UCSD-AML1 (cell line): ENCODE data around the gene ZBTB20.
A peak's percentile ranks its signal among the peaks of the same experiment; 100 is the strongest.

Experiments used
- DNase-seq: peaks from one replicate; lab custom pipeline; 2025; ENCODE audit not compliant: unreplicated experiment; lab: John Stamatoyannopoulos, UW

ZBTB20 gene

DNA sequence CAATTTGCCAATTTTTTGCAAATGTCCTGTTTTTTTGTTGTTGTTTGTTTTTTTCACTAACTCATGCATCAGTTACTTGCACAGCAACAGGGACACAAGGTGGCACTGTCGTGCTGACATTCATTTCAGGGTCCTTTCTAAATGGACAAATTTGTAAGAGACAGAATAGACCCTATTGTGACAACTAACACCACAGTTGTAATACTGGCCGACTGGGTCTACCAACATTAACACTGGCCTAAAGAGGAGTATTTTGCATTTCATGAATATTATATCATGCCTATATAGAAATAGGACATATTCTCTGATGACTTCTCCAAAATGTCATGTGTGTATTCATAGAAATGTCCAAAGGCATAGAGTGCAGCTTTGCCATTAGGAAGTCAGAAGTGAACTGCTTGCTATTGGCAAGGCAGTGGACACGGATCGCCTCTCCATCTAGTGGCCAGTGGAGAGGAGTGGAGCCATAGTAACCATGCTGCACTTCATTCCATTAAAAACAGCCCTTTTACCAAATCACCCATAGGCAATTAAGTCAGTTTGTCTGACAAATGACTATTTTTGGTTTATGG is 54.8 kb downstream of the ZBTB20 start:
- DNase-seq: peak; percentile 11

DNA sequence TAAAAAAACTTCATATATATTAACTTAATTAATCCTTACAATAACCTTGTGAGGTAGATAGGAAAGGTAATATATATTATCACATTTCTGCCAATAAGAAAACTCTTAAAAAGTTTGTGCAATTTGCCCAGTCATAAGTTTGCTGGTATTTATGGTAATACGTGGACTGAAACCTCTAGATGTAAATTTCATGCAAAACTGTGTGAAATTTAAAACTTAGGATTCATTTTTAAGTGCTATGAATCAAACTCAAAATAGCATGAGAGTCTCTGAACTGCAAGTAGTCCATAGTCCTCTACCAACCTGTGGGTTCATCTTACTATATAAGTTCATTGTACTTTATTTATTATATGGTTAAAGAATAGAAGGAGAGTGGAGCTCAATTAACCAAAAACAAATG is 56.4 kb downstream of the ZBTB20 start:
- no peak for DNase-seq

DNA sequence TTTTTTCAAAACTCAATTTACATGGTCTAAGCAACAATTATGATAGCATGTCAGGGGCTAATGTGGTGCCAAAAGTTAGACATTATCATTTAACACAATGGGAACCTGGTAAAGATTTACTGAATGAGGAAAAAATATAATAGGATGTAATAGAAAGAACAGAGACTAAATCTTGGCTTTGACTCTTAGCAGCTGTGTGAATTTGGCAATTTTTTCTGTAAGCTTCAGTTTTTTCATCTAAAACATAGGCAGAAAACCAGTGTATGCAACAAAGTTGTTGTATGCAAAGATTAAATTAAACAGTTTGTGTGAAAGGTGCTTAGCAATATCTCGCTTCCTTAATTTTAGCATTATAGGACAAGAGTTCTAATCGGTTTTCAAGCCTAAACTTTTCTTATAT is 57.6 kb downstream of the ZBTB20 start:
- no peak for DNase-seq

DNA sequence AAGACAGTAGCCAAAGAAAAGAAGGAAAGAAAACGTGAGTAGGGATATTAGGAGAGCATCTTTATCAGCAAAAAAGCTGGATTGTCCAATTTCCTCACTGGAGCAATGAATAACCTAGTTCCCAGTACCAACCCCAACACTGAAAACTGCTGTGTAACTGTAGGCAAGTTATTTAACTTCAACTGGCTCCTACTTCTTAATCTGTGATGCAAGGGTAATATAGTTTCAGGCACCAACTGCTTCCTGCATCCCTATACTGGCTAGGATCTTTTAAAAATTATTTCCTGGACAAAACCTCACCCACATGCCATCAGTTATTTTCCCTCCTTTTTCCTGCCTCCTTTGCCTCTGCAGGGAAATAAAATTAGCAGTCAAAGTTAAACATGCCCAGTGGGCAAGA is 59.6 kb downstream of the ZBTB20 start:
- no peak for DNase-seq

DNA sequence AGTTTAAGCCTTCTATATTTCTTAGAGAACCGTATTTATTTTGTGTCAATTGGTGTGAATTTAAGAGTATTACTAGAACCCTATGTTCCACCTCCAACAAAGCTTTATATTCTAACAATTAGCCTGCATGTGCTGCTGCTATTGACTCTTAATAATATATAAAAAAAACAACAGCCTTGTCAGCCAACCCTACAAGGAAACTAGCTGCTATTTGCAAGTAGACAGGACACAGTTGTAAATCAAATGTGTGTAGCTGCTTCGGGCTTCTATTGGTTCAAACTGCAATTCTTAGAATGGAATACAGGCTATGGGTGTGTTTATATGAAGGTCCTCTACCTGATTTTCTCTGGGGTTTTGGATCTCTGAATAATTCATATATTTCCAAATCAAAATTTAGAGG is 60.7 kb downstream of the ZBTB20 start:
- DNase-seq: no peak

DNA sequence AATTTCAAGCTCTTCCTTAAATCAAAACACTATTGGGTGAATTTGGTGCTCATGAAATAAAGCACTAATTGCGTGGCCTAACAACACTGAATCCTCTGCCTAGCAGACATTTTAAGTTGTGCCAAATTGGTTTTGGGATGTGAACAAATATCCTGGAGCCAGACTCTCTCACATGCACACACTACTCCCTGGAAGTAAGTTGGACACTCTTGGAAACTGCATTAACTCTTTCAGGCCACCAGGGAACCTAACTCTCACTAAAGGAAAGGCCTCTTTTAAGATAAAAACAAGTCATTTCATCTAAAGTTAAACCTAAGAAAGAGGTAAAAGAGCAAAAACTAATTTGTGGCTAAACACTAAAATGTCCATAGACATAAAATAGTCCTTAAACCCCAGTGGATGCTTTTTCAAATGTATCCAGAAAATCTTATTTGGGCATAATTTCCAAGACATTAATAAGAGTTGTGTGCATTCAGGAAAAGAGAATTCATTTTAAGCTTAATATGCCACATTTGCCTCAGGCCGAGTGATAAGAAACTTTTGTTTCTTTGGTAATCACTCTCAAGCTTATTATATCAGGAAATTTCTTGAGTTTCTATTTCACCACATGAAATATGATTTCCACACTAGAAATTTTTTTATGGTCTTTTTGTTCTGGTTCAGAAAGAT is 61.8 kb downstream of the ZBTB20 start:
- no peak for DNase-seq

DNA sequence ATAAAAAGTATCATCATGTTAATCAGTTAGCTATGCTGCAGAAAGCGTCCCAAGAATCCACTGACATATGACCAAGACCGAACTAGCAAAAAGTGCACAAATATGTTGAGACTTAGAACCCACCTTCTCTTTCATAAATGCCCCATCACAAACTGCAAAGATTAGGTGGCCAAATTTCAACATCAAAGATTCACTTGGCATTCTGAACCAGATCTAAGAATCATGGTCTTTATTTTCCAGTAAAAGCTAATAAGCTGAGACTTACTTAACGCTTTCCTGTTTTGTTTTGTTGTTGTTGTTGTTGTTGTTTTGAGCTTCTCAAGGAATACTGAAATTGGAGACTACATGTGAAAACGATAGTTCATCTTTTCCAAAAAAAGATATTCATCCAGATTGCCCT is 62.4 kb downstream of the ZBTB20 start:
- no peak for DNase-seq

DNA sequence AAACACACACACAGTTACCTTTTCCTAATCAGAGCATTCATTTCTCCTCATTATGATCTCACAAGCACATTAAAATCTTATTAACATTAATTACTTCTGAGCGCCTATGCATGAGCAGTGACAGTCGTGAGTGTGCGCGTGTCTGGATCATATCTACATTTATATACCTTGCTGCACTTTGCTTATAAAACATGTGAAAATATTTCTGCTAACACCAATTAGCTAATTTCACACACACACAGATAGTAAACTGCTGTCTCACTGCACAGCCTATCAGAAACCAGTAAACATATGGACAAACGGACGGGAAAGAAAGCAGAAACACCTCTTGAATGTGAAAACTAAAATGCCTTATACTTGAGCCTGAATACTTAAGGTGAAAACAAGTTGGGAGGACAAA is 64.8 kb downstream of the ZBTB20 start:
- DNase-seq: no peak

DNA sequence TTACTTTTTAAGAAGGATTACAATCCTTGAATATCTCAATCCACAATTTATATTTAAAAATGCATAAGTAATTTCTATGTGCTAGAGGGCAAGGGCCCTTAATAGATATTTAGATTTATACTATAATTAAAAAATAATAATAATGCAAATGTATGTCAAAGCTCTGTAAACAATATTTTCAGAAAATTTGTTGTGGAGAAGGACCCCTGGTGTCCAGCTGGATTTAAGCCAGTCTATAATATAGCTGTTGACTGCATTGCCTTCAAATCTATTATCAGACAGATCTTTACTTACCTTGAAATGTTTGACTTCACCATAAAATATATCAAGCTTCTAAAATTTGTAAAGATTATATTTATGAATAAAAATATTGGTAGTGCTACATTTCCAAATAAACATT is 65.6 kb downstream of the ZBTB20 start:
- no peak for DNase-seq

DNA sequence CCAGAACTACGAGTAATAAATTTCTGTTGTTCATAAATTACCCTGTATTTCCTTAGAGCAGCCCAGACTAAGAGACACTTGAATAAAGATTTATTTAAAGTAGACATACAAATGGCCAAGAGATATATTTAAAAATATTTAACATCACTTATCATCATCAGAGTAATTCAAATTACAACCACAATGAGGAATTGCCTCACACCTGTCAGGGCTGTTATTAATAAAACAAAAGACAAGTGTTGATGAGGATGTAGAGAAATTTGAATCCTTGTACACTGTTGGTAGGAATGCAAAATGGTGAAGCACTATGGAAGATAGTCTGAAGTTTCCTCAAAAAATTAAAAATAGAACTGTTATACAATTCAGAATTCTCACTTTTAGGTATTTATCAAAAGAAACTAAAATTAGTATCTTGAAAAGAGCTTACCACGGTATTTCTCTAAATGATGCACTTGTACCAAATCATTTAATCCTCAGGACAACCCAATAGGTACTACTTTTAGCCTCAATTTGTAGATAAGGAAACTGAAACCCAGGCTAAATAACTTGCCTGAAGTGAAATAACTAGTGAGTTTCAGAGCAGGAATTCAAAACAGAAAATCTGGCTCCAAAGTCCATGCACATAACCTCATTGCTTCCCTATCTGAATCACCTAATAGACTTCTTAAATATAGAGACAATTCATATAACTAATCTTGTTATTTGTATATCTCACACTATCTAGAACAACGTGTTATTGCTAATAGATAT is 69.4 kb downstream of the ZBTB20 start:
- DNase-seq: no peak

DNA sequence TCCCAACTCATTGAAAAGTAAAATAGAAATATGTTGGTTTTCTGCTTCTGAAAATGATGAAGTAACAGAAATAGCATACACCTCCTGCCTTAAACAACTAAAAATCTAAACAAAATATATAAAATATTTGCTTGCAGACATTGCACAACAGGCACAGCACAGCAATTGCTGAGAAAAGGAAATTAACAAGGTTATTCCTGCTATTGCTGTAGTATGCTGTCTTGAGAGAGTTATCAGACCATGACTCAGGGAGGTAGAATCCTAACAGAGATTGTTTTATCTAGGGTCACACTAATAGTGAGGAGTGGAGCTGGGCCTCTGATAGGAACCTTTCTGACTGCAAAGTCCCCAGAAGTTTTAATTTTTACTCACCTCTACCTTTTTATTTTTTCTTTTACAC is 72.6 kb downstream of the ZBTB20 start:
- DNase-seq: no peak

DNA sequence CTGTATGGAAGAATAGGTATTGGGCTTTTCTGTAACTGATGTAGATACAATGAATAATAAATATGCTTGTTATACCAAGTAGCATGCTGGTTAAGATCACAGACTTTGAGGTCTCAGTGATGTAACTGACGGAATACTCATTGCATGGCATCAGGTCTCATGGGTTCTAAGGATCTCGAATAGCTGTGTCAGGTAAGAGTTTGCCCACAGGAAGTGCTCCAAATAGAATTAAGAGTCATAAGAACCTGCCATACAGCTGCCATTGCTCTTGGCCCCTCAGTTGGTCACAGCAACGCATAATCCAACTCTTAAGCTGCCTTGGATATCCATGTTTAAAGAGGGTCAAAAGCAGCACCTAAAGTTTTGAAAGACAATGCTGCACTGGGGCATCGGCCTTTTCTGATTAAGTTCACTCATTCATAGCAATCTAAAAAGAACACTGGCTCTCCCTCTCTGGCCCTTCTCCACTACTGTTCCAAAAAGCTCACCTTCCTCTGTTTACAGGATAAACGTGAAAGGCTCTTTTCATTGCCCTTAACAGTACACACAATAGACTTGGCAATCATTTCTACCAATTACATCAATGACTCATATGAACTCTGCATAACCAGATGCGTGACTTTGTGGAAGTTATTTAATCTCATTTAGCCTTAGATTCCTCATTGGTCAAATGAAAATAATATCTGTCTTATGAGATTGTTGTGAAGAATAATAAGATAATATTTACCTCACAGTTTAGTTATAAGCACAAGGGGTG is 74.6 kb downstream of the ZBTB20 start:
- no peak for DNase-seq

DNA sequence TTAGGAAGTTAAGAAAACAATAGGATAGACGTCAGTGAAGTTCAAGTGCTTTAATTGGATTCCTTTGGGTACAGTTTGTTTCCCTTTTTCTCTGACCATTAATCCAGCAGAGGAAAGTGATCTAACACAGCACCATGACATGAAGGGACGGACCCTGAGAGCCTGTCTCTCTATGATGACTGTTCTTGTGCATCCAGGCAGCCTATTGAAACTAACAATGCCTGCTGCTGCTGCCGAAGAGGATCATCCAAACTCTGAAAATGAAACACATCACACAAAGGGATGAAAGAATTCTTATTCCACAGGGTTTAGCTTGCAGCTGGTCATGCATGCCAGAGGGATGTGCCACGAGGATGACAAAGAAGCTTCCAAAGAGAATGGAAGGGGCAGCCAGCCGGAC is 75.5 kb downstream of the ZBTB20 start:
- DNase-seq: no peak

DNA sequence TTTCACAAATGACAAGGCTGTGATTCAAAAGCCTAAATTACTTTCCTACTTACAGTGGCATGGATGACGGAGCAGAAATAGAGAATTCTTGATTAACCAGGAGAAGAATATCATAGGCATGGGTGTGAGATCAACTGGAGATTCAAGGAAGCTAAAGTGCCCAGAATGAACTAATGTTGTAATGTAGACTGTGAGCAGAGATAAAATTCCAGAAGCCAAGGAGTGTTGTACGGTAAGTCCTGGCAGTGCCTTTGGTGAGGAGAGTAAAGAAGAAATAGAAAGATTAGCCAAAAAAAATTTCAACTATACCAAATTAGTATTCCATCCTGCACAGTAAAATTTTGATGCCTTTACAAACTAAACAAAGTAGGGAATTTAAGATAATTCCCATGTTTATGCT is 75.9 kb downstream of the ZBTB20 start:
- no peak for DNase-seq

DNA sequence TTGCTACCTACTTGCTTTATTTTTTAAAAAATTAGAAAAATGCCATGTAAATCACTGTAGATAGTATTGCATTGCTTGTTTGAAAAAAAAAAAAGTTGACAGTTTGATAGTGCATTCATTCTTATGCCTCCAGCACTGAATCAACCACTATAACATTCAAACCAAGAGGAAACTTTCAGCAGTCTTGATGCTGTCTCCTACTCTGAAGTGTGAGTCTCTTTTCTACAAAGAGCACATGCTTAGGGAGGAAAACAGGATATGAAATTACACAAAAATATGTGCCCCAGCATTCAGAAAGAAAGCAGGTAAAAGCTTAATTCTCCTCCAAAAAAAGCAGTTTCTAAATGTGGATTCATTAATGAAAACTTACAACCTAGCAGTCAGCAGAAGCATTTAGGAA is 78.3 kb downstream of the ZBTB20 start:
- no peak for DNase-seq

DNA sequence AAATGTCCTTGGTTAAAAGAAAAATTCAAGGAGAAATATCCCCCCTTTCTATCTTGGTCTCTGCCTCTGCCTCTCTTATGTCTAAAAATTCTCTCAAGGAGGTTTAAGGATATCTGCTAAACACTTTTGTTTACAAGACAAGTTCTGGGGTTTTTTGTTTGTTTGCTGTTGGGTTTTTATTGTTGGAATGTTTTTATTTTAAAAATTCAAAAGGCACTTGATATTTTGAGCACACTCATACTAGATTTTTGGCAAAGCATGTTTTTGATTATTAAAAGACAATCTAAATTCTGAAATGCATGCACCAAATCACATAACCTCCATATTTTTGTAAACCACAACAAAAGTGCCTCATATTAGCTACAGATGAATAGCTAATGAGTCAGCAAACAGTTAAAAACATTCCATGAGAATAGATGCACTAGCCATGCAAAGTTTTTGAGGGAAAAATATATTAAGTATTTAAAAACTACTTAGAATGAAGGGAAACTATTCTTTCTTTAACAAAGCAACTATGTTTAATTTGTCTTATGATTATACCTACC is 84.6 kb downstream of the ZBTB20 start:
- DNase-seq: no peak

DNA sequence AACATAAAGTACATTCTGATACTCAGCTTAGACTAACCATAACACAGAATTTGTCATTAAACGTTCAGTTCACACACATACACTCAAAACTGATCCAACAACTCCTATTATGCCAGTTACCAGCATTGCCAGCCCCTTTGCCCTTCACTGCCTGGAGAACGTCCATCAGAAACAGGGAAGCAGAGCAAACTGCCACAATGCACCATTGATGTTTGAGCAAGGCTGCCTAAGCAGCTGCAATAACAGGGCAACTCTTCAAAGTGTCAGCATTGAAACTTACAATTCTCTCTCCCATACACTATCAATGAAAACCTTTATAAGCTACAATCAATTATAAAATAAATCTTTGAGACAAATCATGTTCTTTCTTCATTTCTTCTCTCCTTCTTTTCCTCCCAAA is 85.1 kb downstream of the ZBTB20 start:
- DNase-seq: no peak

DNA sequence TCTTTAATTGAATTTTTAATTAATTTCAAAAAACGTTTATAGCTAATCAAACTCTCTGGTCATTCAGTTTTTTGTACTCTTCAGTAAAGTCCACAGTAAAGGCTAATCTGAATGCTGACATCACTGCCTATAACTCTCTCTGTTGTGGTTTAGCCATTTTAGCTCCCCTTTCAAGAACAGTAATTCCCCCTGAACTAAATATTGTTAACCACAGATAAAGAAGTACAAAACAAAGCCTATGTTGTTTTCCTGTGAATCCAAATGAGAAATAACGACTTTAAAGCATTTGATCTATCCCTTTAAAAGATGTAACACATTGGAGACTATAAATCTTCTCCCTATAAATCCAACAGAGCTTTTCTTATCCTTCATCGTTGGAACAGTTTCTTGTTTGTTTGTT is 94.2 kb downstream of the ZBTB20 start:
- no peak for DNase-seq

DNA sequence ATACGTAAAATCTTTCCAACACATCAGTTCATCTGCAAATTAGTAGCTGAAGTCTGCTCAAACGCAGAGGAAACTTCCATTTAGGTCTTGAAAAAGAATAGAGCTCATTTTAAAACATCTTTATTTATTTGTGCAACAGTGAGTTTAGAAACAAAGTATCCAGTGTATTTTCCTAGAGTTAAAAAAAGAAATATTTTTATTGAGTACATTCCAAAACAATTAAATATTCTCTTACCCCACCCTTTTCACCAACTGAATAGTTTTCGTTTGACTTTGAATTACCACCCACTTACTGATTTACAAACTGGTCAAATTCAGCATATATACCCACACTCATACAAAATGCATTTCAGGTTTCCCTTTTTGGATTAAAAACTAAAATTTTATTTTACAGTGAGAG is 104.7 kb downstream of the ZBTB20 start:
- no peak for DNase-seq

DNA sequence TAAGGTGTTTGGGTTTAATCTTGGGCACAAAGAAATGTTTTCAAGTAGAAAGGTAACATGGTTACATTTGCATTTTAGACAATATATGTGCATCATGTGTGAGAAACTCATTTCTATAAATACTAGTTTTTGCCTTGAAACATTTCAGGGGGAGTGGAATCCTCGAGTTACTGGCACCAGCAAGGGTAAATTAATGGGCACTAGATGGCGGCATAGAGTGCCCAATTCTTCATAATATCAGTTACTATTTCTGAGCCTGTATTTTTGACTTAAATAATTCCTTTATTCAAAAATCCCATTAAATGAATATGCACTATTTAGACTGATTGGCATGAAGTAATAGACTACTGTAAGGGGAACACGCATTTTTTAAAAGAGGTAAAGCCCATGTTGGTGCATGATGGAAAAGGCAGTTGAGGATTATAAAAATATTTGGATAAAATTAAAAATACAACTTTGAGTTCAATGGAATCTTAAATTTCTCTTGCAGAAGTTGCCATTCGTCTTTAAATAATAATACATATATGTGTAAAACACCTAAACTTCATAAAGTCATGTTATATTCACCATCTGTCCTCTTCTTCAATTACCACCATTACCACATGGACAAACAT is 106.3 kb downstream of the ZBTB20 start:
- DNase-seq: peak; percentile 3

DNA sequence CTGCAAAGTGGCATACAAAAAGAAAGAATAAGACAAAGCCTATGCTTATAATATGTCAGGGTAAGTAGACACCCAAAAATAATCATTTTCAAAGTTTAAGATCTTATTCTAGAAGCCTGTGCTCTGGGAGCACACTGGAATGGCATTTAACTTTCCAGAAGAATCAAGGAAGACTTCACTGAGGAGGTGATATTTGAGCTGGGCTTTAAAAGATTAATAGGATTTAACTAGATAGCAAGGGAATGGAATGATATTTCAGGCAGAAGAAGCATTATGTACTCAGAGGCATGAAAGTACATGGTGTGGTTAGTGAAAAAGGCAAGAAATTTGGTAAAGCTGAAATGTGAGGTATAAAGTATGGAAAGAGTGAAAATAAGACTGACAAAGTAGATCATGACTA is 106.8 kb downstream of the ZBTB20 start:
- no peak for DNase-seq
